ENCODE data around the gene TTC33.

GRCh38 chr5:40514976-40515375, 240.8 kb downstream of the TTC33 start:
- TF ChIP-seq CTCF (IDR thresholded peaks at IDR 0.05) (no peak), EZH2 (IDR thresholded peaks at IDR 0.05; ENCODE audit: borderline replicate concordance, insufficient read depth, low read depth, low read length, poor library complexity, severe bottlenecking) (no peak)
